HL-60/S4 (cell line): Measurements from ENCODE around the gene SPAG16.

Source experiments
- in situ Hi-C: fragments of 300-500 bp; cut with MboI; formaldehyde crosslinking; loops from 2 replicates; pipeline ENCODE4 v1.14.3; 2022; ENCODE audit warnings: low sequenced_read_pairs

The SPAG16 gene

DNA sequence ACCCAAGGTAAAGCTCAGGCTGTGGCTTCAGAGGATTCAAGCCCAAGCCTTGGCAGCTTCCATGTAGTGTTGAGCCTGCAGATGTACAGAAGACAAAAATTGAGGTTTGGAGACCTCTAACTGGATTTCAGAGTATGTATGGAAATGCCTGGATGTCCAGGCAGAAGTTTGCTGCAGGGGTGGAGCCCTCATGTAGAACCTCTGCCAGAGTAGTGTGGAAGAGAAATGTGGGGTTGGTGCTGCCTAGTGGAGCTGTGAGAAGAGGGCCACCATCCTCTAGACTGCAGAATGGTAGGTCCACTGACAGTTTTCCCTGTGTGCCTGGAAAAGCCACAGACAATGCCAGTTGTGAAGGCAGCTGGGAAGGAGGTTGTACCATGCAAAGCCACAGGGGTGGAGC is 239.9 kb downstream of the SPAG16 start:
- in situ Hi-C loops = no loop called here

- in situ Hi-C loops = no loop called here
Observed at GRCh38 chr2:213537579-213537978, 253.3 kb downstream of the SPAG16 start.

DNA sequence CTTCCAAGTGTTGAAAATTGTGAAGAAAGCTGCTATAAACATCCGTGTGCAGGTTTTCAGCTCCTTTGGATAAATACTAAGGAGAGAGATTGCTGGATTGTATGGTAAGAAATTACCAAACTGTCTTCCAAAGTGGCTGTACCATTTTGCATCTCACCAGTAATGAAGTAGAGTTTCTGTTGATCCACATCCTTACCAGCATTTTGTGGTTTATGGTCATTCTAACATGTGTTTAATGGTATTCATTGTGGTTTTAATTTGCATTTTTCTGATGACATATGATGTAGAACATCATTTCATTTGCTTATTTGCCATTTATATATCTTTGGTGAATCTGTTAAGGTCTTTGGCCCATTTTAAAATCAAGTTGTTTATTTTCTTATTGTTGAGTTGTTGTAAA is 260.7 kb downstream of the SPAG16 start:
- in situ Hi-C loops = no loop called here

DNA sequence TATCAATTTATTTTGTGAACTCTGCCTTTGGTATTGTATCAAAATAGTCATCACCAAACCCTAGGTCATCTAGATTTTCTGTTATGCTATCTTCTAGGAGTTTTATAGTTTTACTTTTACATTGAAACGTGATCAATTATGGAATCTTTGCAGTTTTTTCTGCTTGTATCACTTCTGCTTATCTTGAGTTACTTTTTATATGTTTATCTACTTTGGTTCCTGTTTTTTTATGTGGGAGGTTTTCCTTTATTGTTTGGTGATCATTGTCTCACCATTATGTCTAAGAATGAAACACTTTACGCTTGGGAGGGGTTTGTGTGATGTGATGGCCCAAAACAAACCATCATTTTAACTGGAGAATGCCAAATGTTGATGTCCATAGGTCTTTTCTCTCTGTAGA is 261.2 kb downstream of the SPAG16 start:
- in situ Hi-C loops = no loop called here

DNA sequence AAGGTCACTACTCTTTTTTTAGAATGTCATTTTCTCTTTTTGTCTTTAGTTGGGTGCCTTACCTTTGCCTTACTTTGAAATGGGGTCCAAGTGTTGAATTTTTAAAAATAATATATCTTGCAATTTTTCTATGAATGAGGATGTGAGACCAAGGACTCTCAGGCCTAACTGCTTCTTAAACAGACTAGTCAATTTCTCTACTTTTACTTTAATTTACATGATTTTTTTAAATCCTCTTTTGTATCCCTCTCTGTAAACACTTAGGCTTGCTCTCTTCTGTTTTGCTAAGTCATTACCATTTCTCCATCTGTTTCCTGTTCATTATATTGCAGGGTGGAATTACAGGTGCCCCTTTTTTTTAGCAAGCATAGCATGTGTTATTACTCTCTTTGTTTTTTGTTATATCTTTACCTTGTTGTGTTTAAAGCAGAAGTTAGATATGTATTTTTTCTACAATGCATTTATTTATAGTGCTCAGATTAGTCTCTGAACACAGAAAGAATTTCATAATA is 261.8 kb downstream of the SPAG16 start:
- in situ Hi-C loops = no loop called here

- in situ Hi-C loops = no loop called here
Observed at GRCh38 chr2:213551526-213551925, 267.3 kb downstream of the SPAG16 start.

DNA sequence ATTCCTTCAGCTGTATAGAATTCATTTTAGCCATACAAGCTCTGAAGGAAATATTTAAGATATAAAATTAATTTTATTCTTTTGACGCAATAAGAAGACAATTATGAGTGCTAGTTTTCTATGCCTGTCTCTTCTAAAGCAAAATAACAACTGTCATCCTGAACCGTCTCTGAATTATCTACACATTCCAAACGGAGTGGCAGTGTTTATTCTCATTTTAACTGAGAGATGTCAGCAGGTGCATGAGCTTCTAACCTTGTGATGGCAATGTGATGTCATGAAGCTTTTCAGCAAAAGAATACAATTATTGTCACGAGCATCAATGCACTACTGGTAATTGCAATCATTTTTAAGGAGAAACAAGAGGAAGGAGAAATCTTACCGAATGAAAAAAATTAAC is 274.8 kb downstream of the SPAG16 start:
- in situ Hi-C loops = no loop called here

DNA sequence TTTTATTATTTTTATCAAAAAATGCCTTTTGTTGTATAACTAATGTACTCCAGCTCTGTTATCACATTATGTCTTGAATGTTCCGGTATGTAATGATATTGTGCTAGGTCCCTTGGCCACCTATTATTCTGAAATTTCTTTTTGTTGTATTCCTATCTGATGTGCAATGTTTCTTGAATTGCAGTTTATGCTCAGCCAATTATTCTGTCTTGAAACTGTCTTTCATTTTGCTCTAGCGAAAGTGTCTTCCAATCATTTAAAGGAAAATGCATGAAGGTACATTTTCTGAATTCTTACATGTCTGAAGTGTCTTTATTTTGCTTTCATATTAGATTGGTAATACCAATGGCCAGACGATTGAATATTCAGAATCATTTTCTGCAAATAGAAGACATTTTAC is 277.5 kb downstream of the SPAG16 start:
- in situ Hi-C loops = no loop called here

DNA sequence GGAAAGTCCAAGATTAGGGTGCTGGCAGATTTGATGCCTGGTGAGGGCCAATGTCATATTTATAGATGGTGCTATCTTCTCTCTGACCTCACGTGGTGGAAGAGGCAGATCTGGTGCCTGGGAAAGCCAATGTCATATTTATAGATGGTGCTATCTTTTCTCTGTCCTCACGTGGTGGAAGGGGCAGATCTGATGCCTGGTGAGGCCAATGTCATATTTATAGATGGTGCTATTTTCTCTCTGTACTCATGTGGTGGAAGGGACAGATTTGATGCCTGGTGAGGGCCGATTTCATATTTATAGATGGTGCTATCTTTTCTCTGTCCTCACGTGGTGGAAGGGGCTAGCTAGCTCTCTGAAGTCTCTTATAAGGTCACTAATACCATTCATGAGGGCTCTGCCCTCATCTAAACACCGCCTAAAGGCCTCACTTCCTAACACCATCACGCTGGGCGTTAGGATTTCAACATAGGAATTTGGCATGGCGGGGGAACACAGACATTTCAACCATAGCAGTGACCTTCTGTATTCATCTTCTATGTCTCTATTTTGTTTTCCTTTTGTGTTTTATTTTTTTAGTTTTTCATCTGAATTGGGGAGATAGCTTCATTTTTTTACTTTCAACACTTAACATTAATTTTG is 278.4 kb downstream of the SPAG16 start:
- in situ Hi-C loops = no loop called here

DNA sequence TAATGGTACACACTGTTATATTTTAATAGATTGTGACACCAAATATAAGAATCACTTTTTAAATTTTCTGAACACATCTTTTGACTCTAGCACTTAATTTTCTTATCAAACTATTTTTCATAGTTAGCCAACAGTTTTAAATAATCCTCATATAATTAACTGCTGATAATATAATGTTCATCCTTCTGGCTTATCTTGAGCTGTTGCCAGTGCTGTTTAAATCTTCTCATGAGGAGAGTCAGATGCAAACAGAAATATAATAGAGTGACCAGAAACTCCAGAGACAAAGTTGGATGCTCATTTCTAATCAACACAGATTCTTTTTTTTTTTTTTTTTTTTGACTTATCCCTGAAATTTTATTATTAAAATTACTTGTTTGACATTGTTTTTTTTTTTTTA is 282.6 kb downstream of the SPAG16 start:
- in situ Hi-C loops = no loop called here

DNA sequence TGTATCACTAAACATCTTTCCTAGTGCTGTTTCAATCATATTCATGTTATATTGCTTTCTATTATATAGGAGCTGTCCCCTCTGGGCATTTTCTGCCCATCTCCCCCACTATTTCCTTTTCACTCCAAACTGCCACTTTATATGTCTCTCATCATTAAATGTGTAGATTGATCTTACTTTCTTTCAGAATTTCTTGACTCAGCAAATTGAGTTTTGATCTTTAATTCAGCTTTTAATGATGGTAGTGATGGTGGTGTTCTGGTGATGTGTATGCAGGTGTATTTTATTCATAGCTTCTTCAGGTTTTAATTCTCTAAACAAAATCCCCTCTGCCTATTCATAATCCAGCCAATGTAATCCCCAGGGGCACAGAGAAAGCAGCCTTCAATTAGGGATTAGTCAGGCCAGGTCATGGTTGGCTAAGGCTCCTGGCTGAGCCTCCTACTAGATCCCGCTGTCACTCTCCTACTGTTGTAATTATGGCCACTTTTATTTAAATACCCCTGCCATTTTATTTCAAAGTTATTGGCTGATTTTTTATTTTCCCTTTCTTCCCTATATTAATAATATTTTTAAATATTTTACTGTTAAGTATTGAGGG is 325.4 kb downstream of the SPAG16 start:
- in situ Hi-C loops = no loop called here

DNA sequence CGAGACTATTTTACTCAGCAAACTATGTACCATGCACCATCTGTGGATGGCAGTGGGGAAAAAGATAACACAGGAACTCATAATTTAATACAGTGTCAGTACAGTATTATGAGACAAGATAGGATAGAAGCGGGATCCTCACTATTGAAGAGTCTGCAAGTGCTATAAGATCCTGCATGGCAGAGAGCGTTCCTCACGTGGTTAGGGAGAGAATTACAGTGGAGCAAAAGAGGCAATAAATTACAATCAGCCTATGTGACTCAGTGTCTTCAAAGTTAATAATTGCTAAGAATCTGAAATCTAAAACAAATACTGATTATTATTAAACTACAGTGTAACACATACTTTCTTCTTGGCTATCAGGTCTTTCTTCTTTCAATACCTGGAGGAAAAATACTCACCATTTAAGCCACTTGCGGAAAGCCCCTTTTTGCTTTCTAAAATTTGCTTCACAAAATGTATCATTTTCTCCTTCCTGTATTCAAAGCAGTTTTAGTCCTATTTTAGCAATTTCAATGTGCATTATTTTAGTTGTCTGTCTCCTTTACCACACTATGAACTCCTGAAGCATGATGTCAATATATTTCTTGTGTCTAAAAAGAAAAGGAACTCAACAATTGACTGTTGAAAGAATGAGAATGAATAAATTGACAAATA is 342.9 kb downstream of the SPAG16 start:
- in situ Hi-C loops = no loop called here

GRCh38 chr2:213627835-213628460 is 343.7 kb downstream of the SPAG16 start:
- in situ Hi-C loops = no loop called here

GRCh38 chr2:213640738-213641425 is 356.6 kb downstream of the SPAG16 start:
- in situ Hi-C loops = no loop called here

DNA sequence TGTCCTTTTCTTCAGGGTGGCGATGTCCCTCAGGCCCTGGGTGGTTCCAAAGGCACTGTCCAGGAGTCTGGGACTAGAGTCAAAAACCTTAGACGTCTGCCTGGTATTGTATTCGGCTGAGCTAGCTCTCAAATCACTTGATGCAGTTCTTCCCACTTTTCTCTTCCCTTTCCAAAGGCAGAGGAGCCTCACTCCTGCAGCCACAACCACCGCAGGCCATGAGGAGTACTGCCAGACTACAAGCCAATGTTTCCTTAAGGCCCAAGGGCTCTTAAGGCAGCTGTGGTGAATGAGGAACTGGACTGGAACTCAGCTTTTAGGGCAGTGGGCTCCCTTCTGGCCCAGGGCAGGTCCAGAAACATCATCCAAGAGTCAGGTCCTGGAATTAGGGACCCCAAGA is 360.7 kb downstream of the SPAG16 start:
- in situ Hi-C loops = no loop called here

GRCh38 chr2:213649176-213649575 is 364.9 kb downstream of the SPAG16 start:
- in situ Hi-C loops = no loop called here

- in situ Hi-C loops = no loop called here
Observed at GRCh38 chr2:213664817-213665216, 380.6 kb downstream of the SPAG16 start.

DNA sequence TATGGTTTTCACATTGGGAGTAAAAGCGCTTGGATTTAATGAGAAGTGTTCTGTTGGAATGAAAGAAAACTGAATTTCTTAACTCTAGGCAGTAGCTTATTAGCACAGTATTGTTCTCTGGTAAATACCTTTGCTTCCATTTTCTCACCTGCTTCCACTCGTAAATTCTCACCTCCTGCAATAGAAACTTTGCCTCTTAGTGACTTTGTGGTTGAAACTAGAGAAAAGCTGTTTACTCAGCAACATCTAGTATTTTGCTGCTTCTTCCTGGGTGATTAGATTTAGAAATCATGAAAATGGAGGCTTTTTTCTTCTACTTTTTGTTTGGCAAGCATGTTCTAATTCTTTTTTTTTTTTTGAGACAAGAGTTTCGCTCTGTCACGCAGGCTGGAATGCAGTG is 385.4 kb downstream of the SPAG16 start:
- in situ Hi-C loops = no loop called here

DNA sequence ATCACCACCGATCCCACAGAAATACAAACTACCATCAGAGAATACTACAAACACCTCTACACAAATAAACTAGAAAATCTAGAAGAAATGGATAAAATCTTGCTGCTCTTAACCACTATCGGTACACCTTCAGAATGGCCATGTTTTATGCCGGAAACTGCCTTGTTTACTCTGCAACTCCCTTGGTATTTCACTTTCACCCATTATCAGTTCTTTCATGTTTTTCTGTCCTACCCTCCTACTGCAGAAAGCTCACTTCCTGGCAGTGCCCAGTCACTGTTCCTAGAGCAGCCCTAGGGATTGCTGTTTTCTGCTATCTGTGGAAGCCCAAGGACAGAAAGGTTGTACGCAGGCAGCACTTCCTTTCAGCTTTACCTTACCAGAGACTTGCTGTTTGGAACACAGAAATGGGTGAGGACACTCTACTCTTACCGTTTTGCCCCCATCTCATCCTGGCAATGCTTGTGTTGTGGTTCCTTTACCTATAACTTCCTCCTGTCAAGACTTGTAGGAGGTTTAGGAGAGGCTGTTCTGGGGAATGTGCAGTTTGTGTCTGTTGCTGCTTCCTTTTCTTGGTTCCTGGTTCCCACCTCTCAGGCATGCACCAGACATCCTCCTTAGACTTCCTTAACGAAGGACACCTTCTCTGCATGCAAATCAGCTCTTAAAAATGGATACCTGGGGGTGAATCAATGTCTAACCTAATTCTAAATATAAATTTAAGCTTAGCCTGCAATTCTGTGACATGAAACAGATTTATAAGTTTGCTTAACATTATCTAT is 394.4 kb downstream of the SPAG16 start:
- in situ Hi-C loops = no loop called here

DNA sequence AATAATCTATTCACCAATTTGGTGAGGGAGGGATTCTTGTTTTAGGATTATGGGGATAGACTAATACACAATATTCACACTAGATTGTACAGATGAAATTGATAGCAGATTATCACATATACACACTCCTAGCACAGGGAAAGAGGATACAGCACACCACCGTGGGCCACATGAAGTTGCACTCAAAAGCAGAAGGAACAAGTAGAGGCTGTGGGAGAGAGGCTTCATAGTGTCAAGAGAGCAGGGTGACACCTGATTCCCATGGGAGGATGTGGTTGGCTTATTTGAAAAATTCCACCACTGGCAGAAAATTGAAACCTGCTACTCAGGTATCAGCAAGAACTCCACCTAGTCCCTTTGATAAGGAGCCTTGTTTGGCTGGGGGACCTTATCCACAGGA is 395.6 kb downstream of the SPAG16 start:
- in situ Hi-C loops = no loop called here

DNA sequence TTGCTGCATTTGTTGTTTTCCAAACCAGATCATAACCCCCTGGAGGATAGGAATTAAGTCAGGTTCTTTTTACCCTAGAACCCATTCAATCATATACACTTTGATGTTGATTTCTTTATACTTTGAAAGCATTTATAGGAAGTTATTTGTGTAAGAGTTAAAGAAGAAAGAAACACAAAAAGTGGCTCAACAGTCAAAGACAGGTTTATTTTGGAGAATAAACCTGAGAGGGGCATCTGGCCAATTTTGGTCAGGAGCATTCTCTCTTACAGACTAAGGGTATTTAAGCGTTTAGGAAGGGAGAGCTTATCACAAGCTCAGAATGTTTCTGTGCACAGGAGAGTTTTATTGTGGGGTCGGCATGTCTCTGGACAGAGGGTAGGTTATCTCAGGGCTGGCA is 398.0 kb downstream of the SPAG16 start:
- in situ Hi-C loops = no loop called here
